Glomerular endothelial cell (primary cell): ENCODE results near the gene PACRG. TPM values are rescaled to one million over a fixed set of nuclear protein-coding genes. Genes with fewer than 3 reads are reported as not detected.

Source experiments
- DNase-seq: peaks from one replicate; pipeline ENCODE4 v3.0.0-alpha.2; 2011; ENCODE audit warnings: low read depth, low spot score; ENCODE audit errors: extremely low read depth
- total RNA-seq: library from RNA; depleted of rRNA; stranded (reverse); fragments of >200 nt; gene quantifications from 2 replicates; pipeline ENCODE4 v1.2.3, GENCODE V29; 2015

The PACRG gene
- total RNA-seq, 1 donor from 2014 or later, result 0.23 TPM

GRCh38 chr6:162998777-162999176, 271.0 kb downstream of the PACRG start:
- DNase-seq, result no peak

- no peak for DNase-seq
These were observed 272.0 kb downstream of the PACRG start for GRCh38 chr6:162999575-163000285.

- no peak for DNase-seq
These were observed 273.6 kb downstream of the PACRG start for GRCh38 chr6:163001330-163001729.

GRCh38 chr6:163008186-163008585, 280.4 kb downstream of the PACRG start:
- DNase-seq, result no peak

- no peak for DNase-seq
These were observed 280.9 kb downstream of the PACRG start for GRCh38 chr6:163008626-163009025.

- DNase-seq, result no peak
These were observed 282.4 kb downstream of the PACRG start for GRCh38 chr6:163010145-163010544.

- no peak for DNase-seq
These were observed 287.0 kb downstream of the PACRG start for GRCh38 chr6:163014736-163015135.

GRCh38 chr6:163017801-163018200, 290.0 kb downstream of the PACRG start:
- DNase-seq, result no peak

GRCh38 chr6:163019926-163020325, 292.2 kb downstream of the PACRG start:
- no peak for DNase-seq

GRCh38 chr6:163021054-163021453, 293.3 kb downstream of the PACRG start:
- no peak for DNase-seq

GRCh38 chr6:163023700-163024099, 295.9 kb downstream of the PACRG start:
- no peak for DNase-seq

GRCh38 chr6:163026893-163027292, 299.1 kb downstream of the PACRG start:
- DNase-seq, result no peak

GRCh38 chr6:163030980-163031379, 303.2 kb downstream of the PACRG start:
- no peak for DNase-seq

GRCh38 chr6:163031931-163032330, 304.2 kb downstream of the PACRG start:
- DNase-seq, result no peak

GRCh38 chr6:163036160-163036645, 308.4 kb downstream of the PACRG start:
- no peak for DNase-seq

GRCh38 chr6:163038317-163038716, 310.5 kb downstream of the PACRG start:
- no peak for DNase-seq

- DNase-seq, result no peak
These were observed 320.6 kb downstream of the PACRG start for GRCh38 chr6:163048345-163048744.

GRCh38 chr6:163053667-163054344, 326.0 kb downstream of the PACRG start:
- no peak for DNase-seq

GRCh38 chr6:163054641-163055040, 326.9 kb downstream of the PACRG start:
- DNase-seq, result no peak

GRCh38 chr6:163057260-163057659, 329.5 kb downstream of the PACRG start:
- DNase-seq, result no peak

GRCh38 chr6:163062790-163063189, 335.0 kb downstream of the PACRG start:
- DNase-seq, result no peak

- no peak for DNase-seq
These were observed 335.8 kb downstream of the PACRG start for GRCh38 chr6:163063561-163063960.
